Measurements from ENCODE around the gene PDE10A. TPM values are rescaled to one million over a fixed set of nuclear protein-coding genes. Genes with fewer than 3 reads are reported as not detected.
A peak's percentile ranks its signal among the peaks of the same experiment; 100 is the strongest.

Gene PDE10A
- total and polyA plus RNA-seq, 2 of the 4 experiments (the other 2 are of a cell fraction) = 3.4 to 12.4 TPM

DNA sequence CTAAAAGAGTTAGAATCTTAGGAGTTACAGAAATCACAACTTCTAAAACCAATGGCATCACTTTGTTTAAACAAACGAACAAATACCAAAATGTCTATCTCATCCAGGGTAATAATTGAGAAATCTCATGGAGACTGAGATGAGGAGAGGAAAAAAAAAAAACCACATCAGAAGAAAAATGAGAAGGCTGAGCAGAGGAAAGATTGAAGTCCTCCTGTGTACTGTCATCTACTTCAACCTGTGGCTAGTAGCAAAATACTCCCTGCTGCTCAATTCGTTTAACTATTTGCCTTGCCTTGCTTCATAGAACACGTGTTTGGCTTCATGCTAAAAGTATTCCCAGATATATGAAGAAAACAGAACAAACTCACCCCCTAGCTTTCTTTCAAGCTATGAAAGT lies 143.7 kb downstream of the PDE10A start:
- Histone ChIP-seq H3K27me3 (ENCODE audit: control insufficient read depth, insufficient read depth, low read length) (no peaks in the 10 kb centered on the region), H2AFZ (replicated peaks; ENCODE audit: low read length, poor library complexity) (no peak overlapping the region), H4K91ac (ENCODE audit: insufficient read depth, low read depth, low read length) (no peak overlapping the region), H3K23ac (ENCODE audit: low read depth, low read length) (no peak overlapping the region), H3K27ac (ENCODE audit: insufficient read depth, low read length) (no peak overlapping the region), H3K79me1 (ENCODE audit: low read depth in 1 of 2, low read length in 2 of 2) (peaks cover 8 to 22% of the 10 kb centered on the region in 2 experiments), H4K5ac (ENCODE audit: low read depth, low read length) (no peak overlapping the region), H3K4me1 (ENCODE audit: control insufficient read depth, insufficient read depth, low read length) (peaks cover 8% of the 10 kb centered on the region), H3K4me2 (ENCODE audit: low read depth, low read length) (peak overlapping the region; percentile 52; the same call in 1 of the 2 replicates), H2AK5ac (ENCODE audit: low read depth, low read length) (no peak overlapping the region), H3K14ac (replicated peaks; ENCODE audit: low read depth, low read length) (no peak overlapping the region), H2BK120ac (ENCODE audit: low read depth, low read length) (no peak overlapping the region), H3K4me3 (ENCODE audit: insufficient read depth, low read depth, low read length) (no peak overlapping the region), H3K9me1 (ENCODE audit: insufficient read depth, low read length) (no peaks in the 10 kb centered on the region), H2AK9ac (replicated peaks; ENCODE audit: low read depth, low read length, poor library complexity) (no peak overlapping the region), H2BK5ac (ENCODE audit: low read depth, low read length, poor library complexity, severe bottlenecking) (no peak overlapping the region), H3K9me3 (ENCODE audit: control insufficient read depth, insufficient read depth, low read length) (no peaks in the 10 kb centered on the region), H3K9ac (ENCODE audit: low read depth, low read length) (no peak overlapping the region), H4K20me1 (ENCODE audit: insufficient read depth, low read length) (no peaks in the 10 kb centered on the region; the same call in 1 of the 2 replicates), H3K4ac (ENCODE audit: low read depth, low read length) (no peak overlapping the region), H4K8ac (ENCODE audit: low read depth in 2 of 2, low read length in 2 of 2) (no peak overlapping the region), H2BK20ac (ENCODE audit: low read depth, low read length) (no peak overlapping the region), H3K56ac (ENCODE audit: extremely low read depth, insufficient read depth, low read length) (no peak overlapping the region), H3K36me3 (ENCODE audit: control insufficient read depth, insufficient read depth, low read length) (peaks cover 3% of the 10 kb centered on the region; the same call in 1 of the 2 replicates), H2BK15ac (ENCODE audit: low read depth, low read length) (no peak overlapping the region), H3K18ac (ENCODE audit: low read depth, low read length) (peak overlapping the region; percentile 46; the same call in 1 of the 2 replicates)
- BruUV-seq (replicated peaks) = no TSS peak
- TF ChIP-seq RAD21 (IDR thresholded peaks at IDR 0.05; ENCODE audit: low read length) (no peak), CEBPB (IDR thresholded peaks at IDR 0.05; ENCODE audit: low read depth, low read length) (peak; percentile 43; the same call in 1 of the 2 replicates)
- in situ Hi-C loops (cut with MboI; ENCODE audit: low sequenced_read_pairs) = no loop called here
- peak; percentile 65 for DNase-seq
- intact Hi-C loops (cut with micrococcal nuclease) = loop anchor here (5.0 kb wide), 1 partner anchor 53 kb away; no protein-coding TSS in a partner anchor
- peak; percentile 37; the same call in 1 of the 2 replicates for ATAC-seq (ENCODE audit: low read depth)
- dilution Hi-C loops (cut with HindIII; ENCODE audit: low sequenced_read_pairs, unreplicated experiment) = no loop called here
- WGBS, 2 experiments (ENCODE audit: extremely low coverage in 2 of 2, insufficient read length in 1 of 2) = no CpG with 5 or more reads among the region's 3 CpGs
- ChIA-PET CTCF (no interaction called here), POLR2A (ENCODE audit: unreplicated experiment) (no interaction called here)
